Measurements from ENCODE around the gene TRHDE.
A peak's percentile ranks its signal among the peaks of the same experiment; 100 is the strongest.
"Not testable (repeated sequence)": the region's sequence is repeated elsewhere in the genome, so short reads cannot be mapped to it uniquely, and the experiment has no call there.

TRHDE gene

GRCh38 chr12:72535212-72535990, 263.2 kb downstream of the TRHDE start:
- DNase-seq = no peak

DNA sequence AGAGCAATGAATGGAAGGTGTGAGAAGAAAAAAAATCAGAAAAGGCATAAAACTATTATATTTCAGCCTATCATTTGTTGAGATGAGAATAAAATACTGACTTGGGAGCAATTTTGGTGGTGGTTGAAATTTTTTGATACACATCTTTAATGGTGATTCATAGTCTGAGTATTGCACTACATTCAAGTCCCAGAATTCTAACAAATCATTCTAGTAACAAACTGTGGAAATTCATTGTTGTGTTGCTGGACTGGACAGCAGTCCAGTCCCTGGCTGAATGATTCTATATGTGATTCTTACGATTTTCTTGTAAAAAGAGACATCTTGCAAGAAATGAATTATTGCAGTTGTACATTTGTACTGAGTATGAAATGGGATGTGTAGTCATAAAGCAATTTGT, 268.6 kb downstream of the TRHDE start:
- no peak for DNase-seq

DNA sequence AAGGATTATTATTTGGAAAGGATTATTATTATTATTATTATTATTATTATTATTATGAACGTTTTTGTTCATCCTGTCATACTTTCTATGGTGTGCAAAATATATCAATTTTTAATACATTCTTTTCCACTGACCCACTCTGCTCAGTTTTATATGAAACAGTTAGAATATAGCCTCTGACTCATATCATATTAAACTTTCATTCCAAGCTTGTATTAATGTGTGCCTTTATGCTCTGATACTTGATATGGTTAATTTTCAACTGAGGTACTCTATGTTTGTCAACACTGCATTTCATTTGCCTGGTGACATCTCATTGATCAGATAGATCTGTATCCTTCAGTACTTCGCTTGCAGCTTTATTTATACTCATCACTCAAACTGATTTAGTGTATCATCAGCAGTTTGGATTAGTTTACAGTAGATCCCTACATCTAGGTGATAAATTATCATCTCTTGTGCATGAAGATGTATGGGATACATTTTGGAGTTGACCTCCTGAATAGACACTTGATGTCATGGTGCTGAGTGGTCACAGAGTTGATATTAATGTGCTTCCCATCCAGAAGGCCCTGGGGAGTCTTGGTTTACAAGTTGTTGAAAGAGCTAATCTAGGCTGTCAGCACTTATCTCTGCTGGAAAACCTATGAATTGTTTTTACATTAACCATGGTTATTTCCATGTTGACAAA, 271.8 kb downstream of the TRHDE start:
- no peak for DNase-seq

DNA sequence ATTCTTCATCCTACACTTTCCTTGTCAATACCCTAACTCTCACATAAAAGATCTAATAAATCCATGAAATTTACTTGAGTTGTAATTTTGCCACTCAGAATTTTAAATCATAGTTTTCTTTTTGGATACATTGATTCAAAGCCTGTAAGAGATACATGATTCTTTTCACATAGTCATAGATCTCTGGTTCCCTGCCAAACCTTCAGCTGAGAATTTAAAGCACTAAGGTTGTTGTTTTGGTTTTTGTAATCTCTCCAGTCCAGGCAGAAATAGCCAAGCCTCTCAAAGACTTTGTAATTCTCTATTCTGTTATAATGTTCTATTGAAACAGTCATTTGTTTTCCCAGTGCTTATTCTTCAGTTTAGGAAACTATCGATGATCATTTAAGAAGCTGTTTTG, 273.9 kb downstream of the TRHDE start:
- DNase-seq = no peak

DNA sequence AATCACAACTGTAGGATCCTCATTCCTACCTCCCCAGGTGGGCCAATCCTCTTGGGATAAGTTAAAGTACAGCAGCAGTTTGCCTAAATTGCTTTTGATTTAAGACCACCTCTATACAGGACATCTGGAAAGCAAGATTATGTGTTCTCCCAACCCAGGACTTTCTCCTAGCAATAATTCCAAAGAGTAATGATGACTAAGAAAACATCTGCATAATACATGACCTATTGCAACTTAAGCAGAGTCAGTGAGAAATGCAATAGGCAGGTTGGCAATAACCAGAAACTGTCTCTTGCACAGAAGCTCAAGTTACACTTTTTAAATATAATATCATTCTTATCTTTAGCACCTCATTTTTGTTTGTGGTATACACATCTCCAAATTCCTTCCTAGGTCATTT, 275.4 kb downstream of the TRHDE start:
- no peak for DNase-seq

GRCh38 chr12:72549184-72549583, 277.0 kb downstream of the TRHDE start:
- DNase-seq = no peak

GRCh38 chr12:72560003-72560769, 288.0 kb downstream of the TRHDE start:
- DNase-seq = no peak

DNA sequence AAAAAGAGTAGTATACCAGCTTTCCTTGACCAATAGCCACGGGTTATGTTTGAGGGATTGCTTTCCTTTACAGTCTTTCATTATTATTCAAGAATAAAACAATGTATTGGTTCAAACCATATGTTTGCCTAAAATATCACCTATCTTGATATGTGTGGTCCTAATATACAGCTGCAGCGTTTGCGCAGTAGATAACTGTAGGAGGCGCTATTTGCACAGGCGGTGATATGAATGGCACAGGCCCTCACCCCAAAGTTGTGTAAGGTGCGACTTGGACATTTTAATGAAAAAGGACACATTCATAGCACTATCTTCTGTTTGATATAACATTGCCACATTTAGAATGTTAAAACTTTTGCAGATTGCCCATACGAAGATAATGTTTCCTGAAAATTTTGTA, 298.4 kb downstream of the TRHDE start:
- no peak for DNase-seq

GRCh38 chr12:72574138-72574537, 302.0 kb downstream of the TRHDE start:
- no peak for DNase-seq

DNA sequence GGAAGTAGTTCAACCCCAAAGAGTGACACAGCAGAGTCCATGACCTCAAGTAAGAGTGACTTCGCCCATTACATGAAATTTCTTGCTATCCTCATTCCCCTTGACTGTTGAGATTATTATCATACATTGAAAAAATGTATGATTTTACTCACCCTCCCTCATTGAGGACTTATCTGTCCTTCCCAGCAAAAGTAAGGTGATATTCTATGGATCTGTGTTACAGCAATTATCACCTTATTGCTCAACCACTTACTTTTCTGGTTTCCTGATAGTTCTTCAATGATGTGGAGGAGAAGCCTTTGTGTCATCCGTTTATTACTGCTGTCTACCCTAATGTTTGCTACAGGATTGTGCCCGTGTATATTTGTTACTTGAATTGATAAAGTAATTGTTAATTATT, 306.2 kb downstream of the TRHDE start:
- DNase-seq = no peak

DNA sequence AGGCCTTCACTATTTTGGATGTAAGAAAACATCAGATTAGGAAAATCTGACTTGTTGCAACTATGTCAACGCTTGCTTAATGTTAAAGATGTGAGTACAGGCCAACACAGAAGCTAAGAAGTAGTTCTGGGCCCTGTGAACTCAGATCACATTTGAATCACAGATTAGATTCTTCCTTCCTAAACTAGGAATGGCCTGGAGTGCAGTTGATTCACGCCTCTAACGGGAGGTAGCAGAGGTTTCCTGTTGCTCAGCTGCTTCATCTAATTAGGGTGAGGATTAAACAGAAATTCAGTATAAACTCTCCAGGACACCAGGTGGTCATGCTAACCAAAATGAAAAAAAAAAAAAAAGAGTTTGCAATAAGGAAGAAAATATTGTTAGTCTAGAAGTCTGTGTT, 314.3 kb downstream of the TRHDE start:
- no peak for DNase-seq

- no peak for DNase-seq
These were observed 330.4 kb downstream of the TRHDE start for GRCh38 chr12:72602581-72602980.

DNA sequence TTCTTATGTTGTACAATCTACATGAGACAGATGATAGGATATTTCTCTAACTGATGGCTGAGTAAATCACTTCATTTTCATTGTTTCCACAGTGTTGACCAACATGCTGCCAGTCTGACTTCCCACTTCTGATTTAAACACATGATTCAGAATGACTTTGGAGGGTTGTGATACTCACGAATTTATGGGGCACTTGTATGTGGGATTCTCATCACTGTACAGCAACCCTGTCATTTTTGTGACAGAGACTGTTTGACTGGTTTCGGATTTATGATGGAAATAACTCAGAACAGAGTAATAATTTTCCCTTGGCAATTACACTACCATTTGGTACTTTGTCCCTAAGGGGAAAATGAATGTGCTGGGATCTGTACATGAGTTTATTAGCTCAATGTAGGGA, 333.8 kb downstream of the TRHDE start:
- no peak for DNase-seq

DNA sequence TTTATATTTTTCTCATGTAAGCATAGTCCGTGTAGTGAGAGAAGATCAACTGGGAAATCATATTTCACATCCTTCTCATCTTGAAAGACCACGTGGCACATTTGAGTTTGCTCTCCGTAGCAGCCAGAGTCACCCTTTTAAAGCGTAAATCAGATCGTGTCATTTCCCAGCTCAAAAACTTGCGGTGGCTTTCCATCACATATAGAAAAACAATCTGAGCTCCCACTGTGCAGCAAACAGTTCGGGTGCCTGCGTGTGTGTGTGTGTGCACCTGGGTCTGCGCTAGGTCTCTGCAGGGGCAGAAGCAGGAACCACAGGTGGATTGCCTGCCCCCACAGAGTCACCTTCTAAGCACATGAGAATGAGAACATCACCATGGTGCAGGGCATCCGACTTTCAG, 338.2 kb downstream of the TRHDE start:
- peak; percentile 46 for DNase-seq

DNA sequence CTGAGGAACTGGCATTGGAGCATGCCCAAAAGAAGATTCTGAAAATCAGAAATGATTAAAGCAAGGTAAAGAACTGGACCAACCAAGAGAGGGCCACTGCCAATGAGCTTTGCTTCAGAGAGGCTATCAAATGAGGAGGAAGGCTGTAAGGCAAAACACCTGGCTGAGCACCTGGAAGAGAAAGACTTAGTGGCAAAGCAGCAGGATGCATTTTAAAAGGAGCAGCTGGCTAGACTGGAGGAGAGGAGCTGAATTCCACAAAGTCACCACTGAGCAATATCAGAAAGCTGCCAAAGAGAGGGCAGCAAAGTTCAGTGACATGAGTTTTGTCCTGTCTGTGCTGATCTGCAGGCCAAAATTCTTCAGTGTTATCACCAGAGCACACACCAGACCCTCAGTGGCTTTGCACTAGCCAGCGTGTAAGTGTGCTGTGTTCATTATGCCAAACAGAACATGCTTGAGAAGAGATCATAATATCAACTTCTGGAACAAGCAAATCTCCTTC, 338.7 kb downstream of the TRHDE start:
- DNase-seq = peak; percentile 39

DNA sequence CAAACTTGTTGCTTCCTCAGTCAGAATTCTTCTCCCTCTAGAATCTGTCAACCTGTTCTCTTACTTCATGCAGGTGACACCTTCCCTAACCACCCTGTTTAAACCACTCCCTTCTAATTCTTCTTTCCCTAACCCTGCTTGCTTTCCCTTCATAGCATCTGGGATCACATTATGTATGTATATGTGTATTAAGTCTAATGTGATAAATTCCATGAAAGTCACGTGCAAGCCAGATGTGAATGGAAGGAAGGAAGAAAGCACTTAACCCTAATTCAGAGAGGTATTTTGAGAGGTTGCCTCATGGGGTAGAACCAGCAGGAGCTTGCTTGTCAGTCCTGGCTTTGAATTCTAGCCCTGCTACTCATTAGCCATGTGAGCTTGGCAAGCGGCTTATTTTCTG, 340.0 kb downstream of the TRHDE start:
- DNase-seq = no peak

DNA sequence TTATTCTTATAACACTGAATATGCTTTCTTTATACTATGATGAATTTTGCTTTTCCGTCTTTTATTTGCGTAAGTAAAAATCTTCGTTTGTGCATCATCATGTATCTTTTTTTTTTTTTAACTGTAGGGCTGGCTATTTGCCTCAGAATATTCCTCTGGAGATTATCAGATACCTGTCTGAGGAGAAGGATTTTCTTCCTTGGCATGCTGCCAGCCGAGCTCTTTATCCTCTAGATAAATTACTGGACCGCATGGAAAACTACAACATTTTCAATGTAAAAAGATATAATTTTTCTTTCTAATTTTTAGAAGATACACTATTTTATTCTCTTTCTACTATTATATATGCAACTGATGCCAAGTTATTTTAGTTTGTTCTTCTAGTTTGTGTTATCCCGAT, 346.6 kb downstream of the TRHDE start:
- no peak for DNase-seq

- DNase-seq = no peak
These were observed 350.4 kb downstream of the TRHDE start for GRCh38 chr12:72622556-72622955.

DNA sequence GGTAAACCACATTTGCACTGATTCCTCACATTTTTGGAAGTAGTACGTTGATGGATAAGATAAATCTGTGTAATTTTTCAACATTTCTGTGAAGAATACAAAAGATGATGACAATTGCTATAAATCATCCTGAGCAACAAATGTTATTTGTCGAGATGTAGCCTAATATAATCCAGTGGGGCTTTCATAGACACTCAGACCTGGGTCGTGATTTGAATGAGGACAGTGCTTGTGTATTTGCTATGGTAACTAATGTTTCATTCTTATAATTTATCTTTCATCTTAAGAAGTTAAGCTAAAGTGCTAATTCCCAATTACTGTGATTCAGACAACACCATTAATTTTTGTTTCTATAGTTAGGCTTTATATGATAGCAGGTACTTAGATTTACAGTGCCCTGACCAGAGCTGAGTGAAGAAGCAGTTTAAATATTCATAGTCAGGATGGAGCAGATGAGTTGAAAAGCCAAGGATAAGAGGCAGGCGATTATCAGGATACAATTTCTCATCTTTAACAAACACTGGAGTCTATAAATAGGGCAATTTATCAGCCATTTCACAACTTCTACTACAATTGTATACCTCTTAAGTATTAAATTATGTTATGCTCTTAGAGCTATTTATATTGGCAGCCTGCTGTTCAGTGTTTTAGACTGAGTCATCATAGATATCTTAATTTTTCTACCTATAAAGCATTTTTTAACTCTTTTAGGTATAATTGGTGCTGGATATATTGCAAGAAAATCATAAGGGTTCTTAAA, 359.9 kb downstream of the TRHDE start:
- DNase-seq = peak; percentile 27

DNA sequence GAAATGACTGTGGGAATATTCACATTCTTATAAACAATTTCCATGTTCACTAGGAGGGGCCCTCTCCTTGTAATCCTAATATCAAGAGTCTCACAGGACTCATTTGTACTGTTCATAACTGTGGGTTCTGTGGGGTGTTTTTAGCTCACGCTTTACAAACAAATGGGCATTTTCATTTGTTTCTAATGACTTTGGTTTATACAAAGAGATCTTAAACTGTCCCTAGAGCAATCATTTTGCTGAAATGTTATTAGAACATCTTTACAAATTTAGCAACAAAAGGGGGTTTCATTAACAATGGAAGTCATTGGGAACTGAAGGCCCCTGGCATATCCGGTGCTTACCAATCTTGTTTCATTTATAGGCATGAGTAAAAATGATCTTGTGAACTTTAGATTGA, 370.5 kb downstream of the TRHDE start:
- no peak for DNase-seq

DNA sequence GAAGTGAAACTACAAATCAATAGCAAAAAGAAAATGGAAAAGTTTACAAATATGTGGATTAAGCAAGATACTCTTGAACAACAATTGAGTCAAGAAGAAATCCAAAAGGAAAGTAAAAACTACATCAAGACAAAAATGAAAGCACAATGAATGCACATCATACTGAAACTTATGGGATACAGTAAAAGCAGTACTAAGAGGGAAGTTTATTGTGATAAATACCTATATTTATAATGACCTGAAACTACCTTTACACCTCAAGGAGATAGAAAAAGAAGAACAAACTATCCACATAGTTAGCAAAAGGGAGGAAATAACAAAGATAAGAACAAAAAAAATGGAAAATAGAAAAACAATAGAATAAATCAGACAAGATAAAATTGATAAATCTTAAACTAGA, 375.0 kb downstream of the TRHDE start:
- no peak for DNase-seq

DNA sequence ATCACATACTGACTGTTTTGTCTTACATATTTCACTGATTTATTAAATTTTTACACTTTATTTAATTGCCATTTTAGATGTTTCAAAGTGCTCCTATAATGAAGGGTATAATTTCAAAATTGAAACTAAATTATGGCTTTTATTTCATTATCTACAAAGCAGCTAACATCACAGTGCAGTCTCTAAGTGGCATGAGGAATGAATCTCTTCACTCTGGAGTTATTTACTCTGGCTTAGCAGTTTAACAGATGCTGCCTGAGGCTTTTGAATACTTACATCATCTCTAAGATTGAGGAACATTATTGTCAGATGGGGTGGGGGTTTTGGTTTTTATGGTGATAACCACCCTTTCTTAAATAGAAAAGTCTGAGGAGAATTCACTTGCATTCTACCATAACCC, 386.4 kb downstream of the TRHDE start:
- no peak for DNase-seq

DNA sequence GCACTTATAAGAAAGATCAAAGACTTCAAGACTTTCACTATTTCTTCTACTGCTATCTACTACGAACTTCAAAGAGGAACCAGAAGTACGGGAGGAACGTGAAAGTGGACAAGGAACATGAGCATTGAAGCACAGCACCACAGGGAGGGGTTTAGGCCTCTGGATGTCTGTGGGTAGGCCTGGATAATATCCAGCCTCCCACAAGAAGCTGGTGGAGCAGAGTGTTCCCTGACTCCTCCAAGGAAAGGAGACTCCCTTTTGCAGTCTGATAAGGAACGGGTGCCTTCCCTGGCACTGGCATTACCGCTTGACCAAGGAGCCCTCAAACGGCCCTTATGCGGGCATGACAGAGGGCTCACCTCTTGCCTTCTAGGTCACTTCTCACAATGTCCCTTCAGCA, 388.0 kb downstream of the TRHDE start:
- not testable (repeated sequence) for DNase-seq

Measured in NCI-H187 treated with DMSO at 0.1 percent for 48 hours (cell line).